IPS DF 6.9 (cell line): ENCODE measurements around the gene RASGRP3.

ENCODE experiments used
- DNase-seq: peaks from one replicate; pipeline ENCODE4 v3.0.0-alpha.2; 2013; ENCODE audit warnings: low read depth, low spot score
- H3K27ac ChIP-seq: one replicate; pipeline ENCODE4 v1.5.1; 2013; ENCODE audit warnings: low read length, control low read depth
- H3K27me3 ChIP-seq: 2 replicates; pipeline ENCODE4 v1.6.1; 2013; ENCODE audit warnings: mild to moderate bottlenecking, low read length; ENCODE audit not compliant: control insufficient read depth, insufficient read depth
- H3K36me3 ChIP-seq: 2 replicates; pipeline ENCODE4 v1.6.1; 2013; ENCODE audit warnings: low read length; ENCODE audit not compliant: control insufficient read depth, insufficient read depth
- H3K4me1 ChIP-seq: 2 replicates; pipeline ENCODE4 v1.6.1; 2013; ENCODE audit warnings: low read length; ENCODE audit not compliant: control insufficient read depth, insufficient read depth
- H3K4me3 ChIP-seq: 2 replicates; pipeline ENCODE4 v1.5.1; 2013; ENCODE audit warnings: mild to moderate bottlenecking, low read length
- H3K9me3 ChIP-seq: 2 replicates; pipeline ENCODE4 v1.6.1; 2013; ENCODE audit warnings: low read length, inconsistent platforms; ENCODE audit not compliant: control insufficient read depth, insufficient read depth
- WGBS: extraction: QIAGEN DNeasy Blood & Tissue Kit; methylation state at CpG from one replicate; pipeline ENCODE4 v1.1.7; 2013; ENCODE audit warnings: mixed read lengths, missing lambda C conversion rate; ENCODE audit not compliant: insufficient read length, insufficient coverage; 5-methylcytosine and 5-hydroxymethylcytosine counted together

The RASGRP3 gene

DNA sequence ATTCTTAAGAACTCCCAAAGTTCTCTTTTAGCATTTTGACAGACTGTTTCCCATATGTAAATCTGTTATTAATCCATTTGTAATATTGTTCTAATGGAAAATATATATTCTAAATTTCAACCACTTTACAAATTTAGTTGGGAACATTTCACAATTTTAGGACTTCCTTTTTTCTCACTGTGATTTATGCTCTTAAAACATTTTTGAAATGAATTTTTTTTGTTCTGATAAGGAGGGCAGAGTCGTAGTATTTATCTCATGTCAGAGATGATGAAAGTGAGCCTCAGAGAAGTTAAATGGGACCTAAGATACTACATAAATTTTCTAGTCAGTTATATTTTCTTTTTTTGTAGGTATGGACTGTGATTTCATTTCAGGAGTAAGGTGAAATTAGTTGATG is 26.6 kb downstream of the RASGRP3 start:
- H3K36me3 ChIP-seq: no peaks in the 10 kb centered on the region
- no peak for DNase-seq
- no peaks in the 10 kb centered on the region for H3K4me1 ChIP-seq
- H3K4me3 ChIP-seq: no peak overlapping the region
- no peaks in the 10 kb centered on the region for H3K27me3 ChIP-seq
- H3K9me3 ChIP-seq: no peaks in the 10 kb centered on the region
- no CpG with 5 or more reads among the region's 1 CpG for WGBS
- H3K27ac ChIP-seq: no peak overlapping the region

GRCh38 chr2:33505966-33506365 is 29.5 kb downstream of the RASGRP3 start:
- no peak for DNase-seq
- H3K27ac ChIP-seq: no peak overlapping the region

GRCh38 chr2:33509908-33510585 is 33.6 kb downstream of the RASGRP3 start:
- Histone ChIP-seq H3K4me3 (no peak overlapping the region), H3K36me3 (no peaks in the 10 kb centered on the region), H3K27ac (no peak overlapping the region), H3K27me3 (no peaks in the 10 kb centered on the region), H3K9me3 (no peaks in the 10 kb centered on the region), H3K4me1 (no peaks in the 10 kb centered on the region)
- WGBS: 100% methylated on average over 2 of the region's 5 CpGs
- no peak for DNase-seq

More at GRCh38 chr2:33505966-33506365, 29.5 kb downstream of the RASGRP3 start:
- Histone ChIP-seq H3K36me3 (no peaks in the 10 kb centered on the region), H3K27me3 (no peaks in the 10 kb centered on the region), H3K4me3 (no peak overlapping the region), H3K4me1 (no peaks in the 10 kb centered on the region), H3K9me3 (no peaks in the 10 kb centered on the region)
- WGBS: no CpG with 5 or more reads among the region's 1 CpG

- no peaks in the 10 kb centered on the region for H3K4me1 ChIP-seq
- no peaks in the 10 kb centered on the region for H3K27me3 ChIP-seq
- no peaks in the 10 kb centered on the region for H3K9me3 ChIP-seq
- no peak for DNase-seq
- no peak overlapping the region for H3K27ac ChIP-seq
- no peaks in the 10 kb centered on the region for H3K36me3 ChIP-seq
- no CpG with 5 or more reads among the region's 4 CpGs for WGBS
- H3K4me3 ChIP-seq: no peak overlapping the region
Measured at GRCh38 chr2:33510586-33510968, 34.1 kb downstream of the RASGRP3 start.

DNA sequence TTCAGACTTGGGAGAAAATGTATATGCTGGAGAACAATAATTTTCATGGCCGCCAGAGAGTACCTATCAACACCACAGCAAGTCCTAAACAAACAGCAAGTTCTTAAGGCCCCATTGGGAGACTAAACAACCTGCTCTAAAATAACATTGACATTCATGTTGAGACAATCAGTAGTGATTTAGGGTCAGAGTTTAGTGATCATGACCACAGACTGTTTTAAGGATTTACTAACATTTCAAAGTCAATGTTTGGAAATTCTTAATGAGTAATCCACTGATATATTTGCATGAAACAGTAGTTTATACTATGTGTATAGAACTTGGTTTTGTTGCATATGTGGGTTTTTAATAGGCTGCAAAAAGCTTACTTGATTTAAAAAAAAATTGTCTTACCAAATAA is 34.7 kb downstream of the RASGRP3 start:
- Histone ChIP-seq H3K4me3 (no peak overlapping the region), H3K36me3 (no peaks in the 10 kb centered on the region), H3K27ac (no peak overlapping the region), H3K27me3 (no peaks in the 10 kb centered on the region), H3K4me1 (no peaks in the 10 kb centered on the region), H3K9me3 (no peaks in the 10 kb centered on the region)
- DNase-seq: no peak
- WGBS: no CpG with 5 or more reads among the region's 1 CpG

DNA sequence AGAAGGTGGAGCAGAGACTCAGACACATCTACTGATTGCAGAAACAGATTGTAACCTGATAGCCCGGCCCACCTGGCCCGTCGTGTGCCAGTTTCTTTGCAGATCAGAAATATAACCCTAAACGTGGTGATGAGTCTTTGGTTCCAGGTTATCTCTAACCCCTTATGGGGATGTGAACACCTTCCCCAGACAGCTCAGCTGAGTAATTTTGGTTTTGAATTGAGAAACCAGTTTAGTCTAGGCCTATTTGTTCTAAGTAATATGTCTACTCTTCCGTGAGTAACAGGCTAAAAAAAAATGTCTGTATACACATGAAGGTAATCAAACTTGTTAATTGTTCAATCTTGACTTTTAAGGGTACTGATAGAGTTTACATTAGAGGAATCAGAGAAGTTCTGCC is 35.7 kb downstream of the RASGRP3 start:
- Histone ChIP-seq H3K27ac (no peak overlapping the region), H3K27me3 (no peaks in the 10 kb centered on the region), H3K4me3 (no peak overlapping the region), H3K4me1 (no peaks in the 10 kb centered on the region), H3K36me3 (no peaks in the 10 kb centered on the region), H3K9me3 (no peaks in the 10 kb centered on the region)
- no peak for DNase-seq
- WGBS: no CpG with 5 or more reads among the region's 5 CpGs

GRCh38 chr2:33513480-33513879 is 37.0 kb downstream of the RASGRP3 start:
- H3K36me3 ChIP-seq: no peaks in the 10 kb centered on the region
- H3K9me3 ChIP-seq: no peaks in the 10 kb centered on the region
- no peak overlapping the region for H3K27ac ChIP-seq
- no peaks in the 10 kb centered on the region for H3K27me3 ChIP-seq
- no peaks in the 10 kb centered on the region for H3K4me1 ChIP-seq
- no peak for DNase-seq
- WGBS: no CpG with 5 or more reads among the region's 3 CpGs
- no peak overlapping the region for H3K4me3 ChIP-seq

DNA sequence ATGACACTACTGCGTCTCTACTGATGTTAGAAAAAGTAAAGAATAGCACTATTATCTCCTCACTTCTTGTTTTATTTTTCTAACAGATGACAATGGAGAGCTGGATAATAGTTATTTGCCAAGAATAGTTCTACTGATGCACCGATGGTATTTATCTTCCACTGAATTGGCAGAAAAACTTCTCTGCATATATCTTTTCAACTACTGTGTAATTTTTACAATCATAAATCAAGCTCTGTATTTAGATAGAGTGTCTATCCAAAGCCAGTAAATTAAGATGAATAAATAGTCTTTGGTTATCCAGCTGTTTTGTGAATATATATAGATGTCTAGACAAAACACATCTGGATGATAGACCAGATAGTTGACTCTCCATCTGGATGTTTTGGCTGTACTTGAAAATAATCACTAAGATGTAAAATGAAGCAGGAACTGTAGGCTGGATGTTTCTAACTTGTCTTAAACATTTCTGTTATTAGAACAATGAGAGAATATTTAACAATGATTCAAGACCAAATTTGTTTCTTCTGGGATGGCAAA is 40.1 kb downstream of the RASGRP3 start:
- H3K4me1 ChIP-seq: no peaks in the 10 kb centered on the region
- H3K27me3 ChIP-seq: no peaks in the 10 kb centered on the region
- H3K36me3 ChIP-seq: no peaks in the 10 kb centered on the region
- DNase-seq: no peak
- no peak overlapping the region for H3K27ac ChIP-seq
- no CpG with 5 or more reads among the region's 2 CpGs for WGBS
- no peaks in the 10 kb centered on the region for H3K9me3 ChIP-seq
- H3K4me3 ChIP-seq: no peak overlapping the region

DNA sequence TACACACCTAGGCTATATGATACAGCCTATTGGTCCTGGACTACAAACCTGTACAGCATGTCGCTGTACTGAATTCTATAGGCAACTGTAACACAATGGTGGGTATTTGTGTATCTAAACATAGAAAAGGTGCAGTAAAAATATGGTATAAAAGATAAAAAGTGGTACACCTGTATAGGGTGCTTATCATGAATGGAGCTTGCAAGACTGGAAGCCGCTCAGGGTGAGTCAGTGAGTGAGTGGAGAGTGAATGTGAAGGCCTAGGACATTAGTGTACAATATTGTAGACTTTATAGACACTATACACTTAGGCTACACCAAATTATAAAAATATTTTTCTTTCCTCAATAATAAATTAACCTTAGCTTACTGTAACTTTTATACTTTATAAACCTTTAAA is 41.8 kb downstream of the RASGRP3 start:
- Histone ChIP-seq H3K27ac (no peak overlapping the region), H3K4me1 (no peaks in the 10 kb centered on the region), H3K27me3 (no peaks in the 10 kb centered on the region), H3K9me3 (no peaks in the 10 kb centered on the region), H3K4me3 (no peak overlapping the region), H3K36me3 (no peaks in the 10 kb centered on the region)
- no peak for DNase-seq
- no CpG with 5 or more reads among the region's 2 CpGs for WGBS

- no CpG with 5 or more reads among the region's 1 CpG for WGBS
Measured at GRCh38 chr2:33518929-33519328, 42.5 kb downstream of the RASGRP3 start.

GRCh38 chr2:33521791-33522281 is 45.4 kb downstream of the RASGRP3 start:
- Histone ChIP-seq H3K27ac (no peak overlapping the region), H3K36me3 (no peaks in the 10 kb centered on the region), H3K4me1 (no peaks in the 10 kb centered on the region), H3K4me3 (no peak overlapping the region), H3K27me3 (no peaks in the 10 kb centered on the region), H3K9me3 (no peaks in the 10 kb centered on the region)
- WGBS: no CpG with 5 or more reads among the region's 1 CpG
- DNase-seq: no peak

More at GRCh38 chr2:33518929-33519328, 42.5 kb downstream of the RASGRP3 start:
- no peak overlapping the region for H3K4me3 ChIP-seq
- H3K9me3 ChIP-seq: no peaks in the 10 kb centered on the region
- no peak for DNase-seq
- no peak overlapping the region for H3K27ac ChIP-seq
- no peaks in the 10 kb centered on the region for H3K36me3 ChIP-seq
- no peaks in the 10 kb centered on the region for H3K27me3 ChIP-seq
- H3K4me1 ChIP-seq: no peaks in the 10 kb centered on the region
